ELR (cell line): ENCODE measurements around the gene CYP2C18.
"Not testable (repeated sequence)": the region's sequence is repeated elsewhere in the genome, so short reads cannot be mapped to it uniquely, and the experiment has no call there.

Source experiments
- DNase-seq: peaks from one replicate; pipeline ENCODE4 v3.0.0-alpha.2; 2015; ENCODE audit warnings: low read depth

CYP2C18 gene

DNA sequence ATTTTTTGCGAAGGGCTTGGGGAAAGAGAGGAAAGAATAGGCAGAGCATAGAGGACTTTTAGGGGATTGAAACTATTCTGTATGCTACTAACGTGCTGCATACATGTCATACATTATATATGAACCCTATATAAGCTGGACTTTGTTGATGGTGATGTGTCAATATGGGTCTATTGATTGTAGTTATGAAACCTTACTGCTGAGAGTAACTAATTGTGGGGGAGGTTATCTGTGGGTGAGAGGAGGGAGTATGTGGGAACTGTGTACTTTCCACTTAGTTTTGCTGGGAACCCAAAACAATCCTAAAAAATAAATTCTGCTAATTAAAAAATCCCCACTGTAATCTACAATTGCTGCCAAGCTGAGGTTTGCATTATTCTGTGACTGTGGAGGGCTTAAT is 63.6 kb downstream of the CYP2C18 start:
- DNase-seq: no peak

GRCh38 chr10:94747838-94748237 is 64.3 kb downstream of the CYP2C18 start:
- no peak for DNase-seq

DNA sequence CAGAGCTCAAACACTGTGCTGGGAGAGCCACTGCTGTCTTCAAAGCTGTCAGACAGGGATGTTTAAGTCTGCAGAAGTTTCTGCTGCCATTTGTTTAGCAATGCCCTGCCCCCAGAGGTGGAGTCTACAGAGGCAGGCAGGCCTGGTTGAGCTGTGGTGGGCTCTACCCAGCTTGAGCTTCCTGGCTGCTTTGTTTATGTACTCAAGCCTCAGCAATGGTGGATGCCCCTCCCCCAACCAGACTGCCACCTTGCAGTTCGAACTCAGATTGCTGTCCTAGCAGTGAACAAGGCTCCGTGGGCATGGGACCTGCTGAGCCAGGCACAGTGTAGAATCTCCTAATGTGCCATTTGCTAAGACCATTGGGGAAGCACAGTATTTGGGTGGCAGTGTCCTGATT is 74.4 kb downstream of the CYP2C18 start:
- no peak for DNase-seq

- DNase-seq: no peak
These were observed 77.2 kb downstream of the CYP2C18 start for GRCh38 chr10:94760586-94761178.

DNA sequence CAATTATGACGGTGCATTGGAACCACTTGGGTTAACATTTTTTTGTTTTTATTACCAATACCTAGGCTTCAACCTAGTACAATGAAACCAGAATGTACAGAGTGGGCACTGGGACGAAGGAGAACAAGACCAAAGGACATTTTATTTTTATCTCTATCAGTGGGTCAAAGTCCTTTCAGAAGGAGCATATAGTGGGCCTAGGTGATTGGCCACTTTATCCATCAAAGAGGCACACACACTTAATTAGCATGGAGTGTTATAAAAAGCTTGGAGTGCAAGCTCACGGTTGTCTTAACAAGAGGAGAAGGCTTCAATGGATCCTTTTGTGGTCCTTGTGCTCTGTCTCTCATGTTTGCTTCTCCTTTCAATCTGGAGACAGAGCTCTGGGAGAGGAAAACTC is 78.9 kb downstream of the CYP2C18 start, which contains the start of gene CYP2C19:
TSS of gene CYP2C19 (plus strand) at position 289 of the 400 bp plus-strand sequence. CDS start at position 314, 25 bp downstream.
- no peak for DNase-seq

- not testable (repeated sequence) for DNase-seq
These were observed 91.9 kb downstream of the CYP2C18 start for GRCh38 chr10:94775425-94775824.

- DNase-seq: no peak
These were observed 94.4 kb downstream of the CYP2C18 start for GRCh38 chr10:94777886-94778458.

- DNase-seq: no peak
These were observed 97.3 kb downstream of the CYP2C18 start for GRCh38 chr10:94780844-94781243.

- no peak for DNase-seq
These were observed 100.7 kb downstream of the CYP2C18 start for GRCh38 chr10:94784256-94784655.

DNA sequence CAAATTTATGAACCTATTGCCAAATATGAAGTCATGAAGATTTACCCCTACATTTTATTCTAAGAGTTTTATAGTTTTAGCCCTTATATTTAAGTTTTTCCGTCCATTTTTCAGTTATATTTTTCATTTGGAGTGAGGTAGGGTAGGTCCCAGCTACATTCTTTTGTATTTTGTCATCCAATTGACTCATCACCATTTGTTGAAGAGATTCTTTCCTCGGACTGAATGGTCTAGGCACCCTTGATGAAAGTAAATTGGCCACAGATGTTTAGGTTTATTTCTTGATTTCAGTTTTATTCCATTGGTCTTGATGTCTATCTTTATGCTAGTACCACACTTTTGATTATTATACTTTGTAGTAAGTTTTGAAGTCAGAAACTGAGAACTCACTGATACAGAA is 101.7 kb downstream of the CYP2C18 start:
- DNase-seq: peak; percentile 28
